ENCODE measurements around the gene CDK18.

CDK18 gene

DNA sequence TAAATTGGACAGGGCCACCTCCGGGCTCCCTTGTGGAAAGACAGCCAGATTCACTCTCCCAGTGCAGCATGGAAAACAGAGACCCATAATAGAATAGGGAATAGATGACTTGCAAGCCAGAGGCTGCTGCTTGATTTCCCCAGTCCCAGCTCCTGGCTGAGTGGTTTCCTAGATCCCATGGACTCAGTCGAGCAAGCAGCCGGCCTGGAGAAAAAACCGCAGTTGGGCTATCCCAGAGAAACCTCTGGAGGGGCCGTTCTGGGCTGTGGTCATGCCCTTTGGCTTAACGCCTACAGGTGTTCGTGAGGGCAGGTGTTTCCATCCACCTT lies 65.7 kb downstream of the CDK18 start:
- DNase-seq (ENCODE audit: low spot score) = peak; percentile 59

GRCh38 chr1:205570796-205571537 lies 66.5 kb downstream of the CDK18 start:
- peak; percentile 37 for DNase-seq (ENCODE audit: low spot score)

- DNase-seq (ENCODE audit: low spot score) = no peak
Observed at GRCh38 chr1:205571747-205572146, 67.3 kb downstream of the CDK18 start.

GRCh38 chr1:205572421-205572820 lies 68.0 kb downstream of the CDK18 start:
- DNase-seq (ENCODE audit: low spot score) = no peak

- DNase-seq (ENCODE audit: low spot score) = peak; percentile 68
Observed at GRCh38 chr1:205575294-205575885, 70.9 kb downstream of the CDK18 start.

DNA sequence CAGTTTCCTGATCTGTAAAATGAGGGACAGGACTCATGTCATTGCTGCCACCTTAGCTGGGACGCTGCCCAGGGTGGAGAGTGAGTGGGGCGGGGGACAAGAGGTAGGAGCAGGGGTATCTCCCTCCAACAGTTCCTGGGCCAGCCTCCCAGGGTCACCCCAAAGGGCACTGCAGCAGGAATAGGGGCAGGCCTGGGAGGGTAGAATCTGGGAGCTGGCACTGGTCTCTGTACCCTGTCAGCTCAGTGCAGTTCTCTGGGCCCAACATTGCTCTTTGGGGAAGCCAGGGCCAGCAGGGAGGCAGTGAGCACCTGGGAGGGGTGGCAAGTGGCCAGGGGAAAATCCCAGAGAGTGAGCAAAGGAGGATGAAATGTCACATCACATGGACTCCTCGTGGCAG lies 71.5 kb downstream of the CDK18 start:
- peak; percentile 66 for DNase-seq (ENCODE audit: low spot score)

DNA sequence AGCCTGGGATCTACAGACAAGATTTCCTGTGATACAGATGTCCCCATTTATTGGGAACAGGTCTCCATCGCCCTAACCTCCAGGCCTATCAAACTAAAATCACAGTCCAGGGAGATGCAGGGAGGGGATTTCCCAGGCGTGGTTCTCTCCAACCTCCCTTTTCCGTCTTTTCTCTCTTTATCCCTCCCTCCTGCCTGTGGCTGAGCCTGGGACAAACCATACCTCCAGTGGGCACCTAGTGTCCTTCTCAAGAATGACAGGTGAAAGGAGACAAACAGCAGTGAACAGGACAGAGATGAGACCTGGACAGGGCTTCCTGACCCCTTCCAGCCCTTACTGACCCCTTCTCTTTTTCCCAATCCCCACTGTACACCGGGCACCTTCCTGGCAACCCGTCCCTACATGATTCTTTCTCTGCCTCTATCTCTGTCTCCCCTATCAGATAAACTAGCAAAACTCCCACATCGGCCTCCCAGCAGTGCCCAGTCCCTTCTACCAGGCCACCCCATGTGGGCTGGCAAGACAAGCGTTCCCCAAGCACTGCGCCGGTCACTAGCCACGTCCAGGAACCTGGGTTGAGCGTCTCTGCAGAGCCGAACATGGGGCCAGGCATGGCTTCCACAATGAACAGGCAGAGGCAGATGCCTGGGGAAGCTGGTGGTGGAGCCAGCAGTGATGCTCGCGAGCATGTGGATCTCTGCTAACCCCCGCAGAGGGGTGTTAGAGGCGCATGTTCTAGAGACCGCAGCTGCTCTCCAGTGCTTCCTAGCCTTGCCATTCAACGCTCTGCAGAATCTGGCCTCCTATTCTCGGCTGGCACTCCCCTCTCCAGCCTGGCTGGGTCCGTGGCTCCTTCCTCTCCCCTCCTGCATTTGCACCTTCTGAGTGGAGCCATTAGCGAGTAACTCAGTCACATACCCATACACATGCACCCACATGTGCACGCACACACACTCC lies 72.6 kb downstream of the CDK18 start:
- DNase-seq (ENCODE audit: low spot score) = peak; percentile 39

DNA sequence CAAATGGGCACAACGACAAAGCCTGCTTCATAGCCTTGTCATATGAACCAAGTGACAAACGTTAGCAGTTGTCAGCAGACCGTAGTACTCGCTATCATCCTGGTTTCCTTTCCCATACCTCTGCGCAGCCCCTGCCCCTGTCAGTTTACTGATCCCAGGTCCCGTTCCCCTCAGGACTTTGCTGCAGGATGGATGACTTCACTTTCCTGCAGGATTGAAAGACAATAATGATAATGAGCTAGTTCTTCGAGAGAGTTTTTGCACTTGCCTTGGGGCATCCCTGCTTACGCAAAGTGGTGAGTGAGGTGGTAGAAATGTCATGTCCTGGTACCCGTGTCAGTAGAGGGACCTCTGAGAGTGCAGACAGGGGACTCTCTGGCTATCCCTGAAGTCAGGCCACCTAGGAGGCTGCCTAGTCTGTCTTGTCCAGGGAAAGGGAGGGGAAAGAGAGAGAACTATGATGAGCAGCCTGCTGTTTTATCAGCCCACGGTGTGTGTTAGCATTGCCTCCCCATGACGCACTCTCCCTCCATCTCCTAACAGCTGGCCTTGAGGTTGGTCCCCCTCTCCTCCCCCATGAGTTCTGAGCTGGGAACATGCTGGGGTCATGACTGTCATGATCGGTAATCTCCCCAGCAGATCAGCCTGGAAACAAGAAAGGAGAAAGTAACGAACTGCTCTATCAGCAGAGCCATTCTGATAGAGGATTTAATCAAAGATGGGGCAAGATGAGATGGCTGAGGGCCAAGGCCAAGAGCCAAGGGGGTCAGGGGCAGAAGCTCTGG lies 73.6 kb downstream of the CDK18 start:
- no peak for DNase-seq (ENCODE audit: low spot score)

GRCh38 chr1:205578780-205579571 lies 74.5 kb downstream of the CDK18 start:
- DNase-seq (ENCODE audit: low spot score) = peak; percentile 60

DNA sequence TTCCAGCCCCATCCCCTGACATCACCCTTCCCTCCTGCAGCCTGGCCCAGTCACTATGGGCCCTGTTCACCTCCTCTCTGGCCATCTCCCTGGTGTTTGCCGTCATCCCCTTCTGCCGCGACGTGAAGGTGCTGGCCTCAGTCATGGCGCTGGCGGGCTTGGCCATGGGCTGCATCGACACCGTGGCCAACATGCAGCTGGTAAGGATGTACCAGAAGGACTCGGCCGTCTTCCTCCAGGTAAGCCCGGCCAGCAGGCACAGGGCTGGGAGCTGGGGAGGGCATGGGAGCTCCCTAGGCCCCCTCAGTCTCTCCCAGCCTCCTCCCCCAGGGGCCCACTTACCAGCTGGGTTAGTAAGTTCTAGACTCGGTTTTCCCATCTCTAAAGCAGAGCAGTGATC lies 75.2 kb downstream of the CDK18 start:
- DNase-seq (ENCODE audit: low spot score) = no peak

- no peak for DNase-seq (ENCODE audit: low spot score)
Observed at GRCh38 chr1:205580140-205580922, 75.9 kb downstream of the CDK18 start.

GRCh38 chr1:205580923-205581180 lies 76.4 kb downstream of the CDK18 start:
- no peak for DNase-seq (ENCODE audit: low spot score)

GRCh38 chr1:205581321-205581980 lies 77.0 kb downstream of the CDK18 start:
- DNase-seq (ENCODE audit: low spot score) = no peak

DNA sequence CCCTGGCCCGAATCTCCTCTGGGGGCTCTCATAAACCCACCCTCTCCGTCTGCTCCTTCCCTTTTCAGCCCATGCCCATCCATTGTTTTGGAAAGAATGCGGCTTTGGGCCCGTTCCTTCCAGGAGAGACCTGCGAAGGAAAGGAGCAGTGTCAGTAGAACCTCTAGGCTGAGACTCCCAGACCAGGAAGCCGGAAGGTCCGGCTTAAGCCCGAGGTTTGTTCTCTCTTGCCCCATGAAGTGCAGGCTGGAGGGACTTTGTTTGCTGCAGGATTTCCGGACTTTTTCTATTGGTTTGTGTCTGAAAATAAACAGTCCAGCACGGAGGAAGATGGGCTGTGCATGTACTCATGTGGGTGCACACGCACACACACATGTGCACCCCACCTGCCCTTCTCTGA lies 77.6 kb downstream of the CDK18 start:
- no peak for DNase-seq (ENCODE audit: low spot score)

All from kidney tubule cell (primary cell).